ENCODE measurements around the gene UBAP2. TPM values are rescaled to one million over a fixed set of nuclear protein-coding genes. Genes with fewer than 3 reads are reported as not detected.

UBAP2 gene
- total and polyA plus RNA-seq, 2 donors (not counting 3 experiments of a cell fraction or from before 2014, with no cell fraction given): 43.2 to 55.8 TPM

- POLR2A ChIA-PET: no interaction called here
- Histone ChIP-seq H4K20me1 (replicated peaks; ENCODE audit: control insufficient read depth, extremely low read depth, insufficient read depth, low read length) (no peaks in the 10 kb centered on the region), H3K4me1 (ENCODE audit: control insufficient read depth, extremely low read depth, insufficient read depth, low read length) (no peaks in the 10 kb centered on the region), H3K9me1 (replicated peaks; ENCODE audit: control insufficient read depth, extremely low read depth, insufficient read depth, low read length) (no peaks in the 10 kb centered on the region), H3K27me3 (ENCODE audit: control insufficient read depth in 2 of 2, insufficient read depth in 2 of 2, low read length in 2 of 2) (no peaks in the 10 kb centered on the region), H3K79me2 (ENCODE audit: control insufficient read depth, insufficient read depth, low read length) (no peaks in the 10 kb centered on the region), H3K4me3 (replicated peaks in 1 of 3; ENCODE audit: insufficient read depth in 1 of 3, low read depth in 1 of 3, low read length in 3 of 3) (no peak overlapping the region), H3K9me3 (replicated peaks; ENCODE audit: control insufficient read depth, insufficient read depth, low read length) (no peaks in the 10 kb centered on the region), H3K4me2 (ENCODE audit: insufficient read depth, low read length) (no peak overlapping the region), H3K36me3 (ENCODE audit: control insufficient read depth in 2 of 2, extremely low read depth in 1 of 2, insufficient read depth in 2 of 2, low read length in 2 of 2) (no peaks in the 10 kb centered on the region), H2AFZ (ENCODE audit: low read depth, low read length) (no peak overlapping the region), H3K27ac (ENCODE audit: insufficient read depth, low read depth, low read length) (no peak overlapping the region), H3K9ac (replicated peaks; ENCODE audit: extremely low read depth, insufficient read depth, low read length) (no peak overlapping the region)
- CTCF ChIA-PET: interaction anchor here (1.0 kb wide), 1 partner anchor 333 kb away, joined by 3 read pairs; no protein-coding TSS in a partner anchor
- BruUV-seq (replicated peaks): no TSS peak
- DNase-seq (ENCODE audit: low read depth, low spot score) (no peak), FAIRE-seq (no peak)
- dilution Hi-C loops (cut with MboI; ENCODE audit: extremely low pct_ligation_motif_present, low sequenced_read_pairs): no loop called here
- intact Hi-C loops (cut with micrococcal nuclease): loop anchor here (5.0 kb wide), 1 partner anchor 238 kb away; no protein-coding TSS in a partner anchor
- TF ChIP-seq JUN (IDR thresholded peaks at IDR 0.05; ENCODE audit: borderline replicate concordance, insufficient read depth, insufficient read length, low read depth): no peak
- TF ChIP-seq POLR2AphosphoS5 (IDR thresholded peaks at IDR 0.05; ENCODE audit: insufficient read depth, low read depth, low read length): no peak
- TF ChIP-seq MYC (IDR thresholded peaks at IDR 0.05; ENCODE audit: low read depth, low read length): no peak
- TF ChIP-seq CTCF (IDR thresholded peaks at IDR 0.05; ENCODE audit: extremely low read depth in 1 of 2, insufficient read depth in 1 of 2, low read depth in 1 of 2, low read length in 2 of 2): no peak
- no peak for TF ChIP-seq FOS (IDR thresholded peaks at IDR 0.05; ENCODE audit: borderline replicate concordance, insufficient read depth, low read length)
- no peak for TF ChIP-seq POLR2A (IDR thresholded peaks at IDR 0.05; ENCODE audit: low read depth, low read length)
- TF ChIP-seq EZH2 (IDR thresholded peaks at IDR 0.05; ENCODE audit: borderline replicate concordance, low read depth, low read length, severe bottlenecking): no peak
- TF ChIP-seq GATA2 (IDR thresholded peaks at IDR 0.05; ENCODE audit: insufficient read depth, insufficient read length, low read depth, low read length): no peak
These were observed 22.1 kb upstream of the UBAP2 start for GRCh38 chr9:34070606-34071324.

Measured in endothelial cell of umbilical vein (primary cell).